Measurements from ENCODE around the gene STK32C. TPM values are rescaled to one million over a fixed set of nuclear protein-coding genes. Genes with fewer than 3 reads are reported as not detected.

STK32C gene
- total RNA-seq, 4 donors from 2014 or later, result 9.4 to 18.1 (median 16.2) TPM

DNA sequence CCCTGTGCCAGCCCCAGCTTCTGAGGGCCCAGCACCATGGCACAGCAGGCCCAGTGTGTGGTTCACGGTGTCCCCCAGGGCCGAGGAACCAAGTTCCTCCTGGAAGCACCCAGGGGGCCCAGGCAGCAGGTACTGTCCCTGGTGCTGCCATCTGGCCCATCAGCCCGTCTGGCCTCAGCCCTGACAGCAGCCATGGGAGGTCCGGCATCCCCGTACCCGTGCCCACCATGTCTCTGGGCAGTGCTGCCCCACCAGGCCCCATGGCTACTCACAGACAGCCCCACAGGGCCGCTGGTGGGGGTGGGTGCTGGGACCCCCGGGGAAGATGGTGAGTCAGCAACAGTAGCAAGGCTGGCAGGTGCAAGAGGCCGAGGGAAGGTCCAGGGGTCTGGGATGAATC is 32.8 kb downstream of the STK32C start:
- Histone ChIP-seq H3K4me3 (no peak overlapping the region), H3K27me3 (no peaks in the 10 kb centered on the region), H3K36me3 (no peaks in the 10 kb centered on the region), H3K9me3 (no peaks in the 10 kb centered on the region), H3K27ac (no peak overlapping the region), H3K4me1 (peaks cover 0 to 11% (median 3%) of the 10 kb centered on the region in 4 donors)
- DNase-seq (ENCODE audit: low spot score in 2 of 2), result no peak
- WGBS, 2 donors, result 85 to 90% methylated on average over 6 to 7 of the region's 9 CpGs
- TF ChIP-seq, protein P1, sequence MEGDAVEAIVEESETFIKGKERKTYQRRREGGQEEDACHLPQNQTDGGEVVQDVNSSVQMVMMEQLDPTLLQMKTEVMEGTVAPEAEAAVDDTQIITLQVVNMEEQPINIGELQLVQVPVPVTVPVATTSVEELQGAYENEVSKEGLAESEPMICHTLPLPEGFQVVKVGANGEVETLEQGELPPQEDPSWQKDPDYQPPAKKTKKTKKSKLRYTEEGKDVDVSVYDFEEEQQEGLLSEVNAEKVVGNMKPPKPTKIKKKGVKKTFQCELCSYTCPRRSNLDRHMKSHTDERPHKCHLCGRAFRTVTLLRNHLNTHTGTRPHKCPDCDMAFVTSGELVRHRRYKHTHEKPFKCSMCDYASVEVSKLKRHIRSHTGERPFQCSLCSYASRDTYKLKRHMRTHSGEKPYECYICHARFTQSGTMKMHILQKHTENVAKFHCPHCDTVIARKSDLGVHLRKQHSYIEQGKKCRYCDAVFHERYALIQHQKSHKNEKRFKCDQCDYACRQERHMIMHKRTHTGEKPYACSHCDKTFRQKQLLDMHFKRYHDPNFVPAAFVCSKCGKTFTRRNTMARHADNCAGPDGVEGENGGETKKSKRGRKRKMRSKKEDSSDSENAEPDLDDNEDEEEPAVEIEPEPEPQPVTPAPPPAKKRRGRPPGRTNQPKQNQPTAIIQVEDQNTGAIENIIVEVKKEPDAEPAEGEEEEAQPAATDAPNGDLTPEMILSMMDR (IDR thresholded peaks at IDR 0.05), result no peak
- TF ChIP-seq POLR2A (IDR thresholded peaks at IDR 0.05) (no peak), EP300 (IDR thresholded peaks at IDR 0.05) (no peak)

DNA sequence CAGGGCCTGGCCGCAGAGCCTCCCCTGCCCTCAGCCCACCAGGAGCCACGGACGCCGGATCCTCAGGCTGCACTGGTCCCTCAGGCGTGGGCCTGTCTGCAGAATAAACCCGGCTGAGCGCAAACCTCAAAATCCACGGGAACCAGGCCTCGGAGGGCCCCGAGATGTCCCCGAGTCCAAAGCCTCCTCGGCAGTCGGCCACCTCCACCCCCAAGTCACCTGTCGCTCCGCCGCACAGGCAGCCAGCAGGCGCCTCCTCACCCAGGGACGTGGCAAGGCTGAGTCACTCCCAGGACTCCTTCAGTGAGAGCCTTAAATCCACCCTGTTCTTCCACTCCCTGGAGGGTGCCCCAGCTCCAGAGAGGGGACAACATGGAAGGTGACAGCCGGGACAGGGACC is 33.2 kb downstream of the STK32C start:
- Histone ChIP-seq H3K27me3 (no peaks in the 10 kb centered on the region), H3K9me3 (no peaks in the 10 kb centered on the region), H3K36me3 (no peaks in the 10 kb centered on the region), H3K4me3 (no peak overlapping the region), H3K4me1 (peaks cover 0 to 11% (median 3%) of the 10 kb centered on the region in 4 donors), H3K27ac (no peak overlapping the region)
- no peak for DNase-seq (ENCODE audit: low spot score in 2 of 2)
- TF ChIP-seq, protein P1 (IDR thresholded peaks at IDR 0.05), result no peak
- 94 to 96% methylated on average over 13 to 19 of the region's 19 CpGs for WGBS, 2 donors

DNA sequence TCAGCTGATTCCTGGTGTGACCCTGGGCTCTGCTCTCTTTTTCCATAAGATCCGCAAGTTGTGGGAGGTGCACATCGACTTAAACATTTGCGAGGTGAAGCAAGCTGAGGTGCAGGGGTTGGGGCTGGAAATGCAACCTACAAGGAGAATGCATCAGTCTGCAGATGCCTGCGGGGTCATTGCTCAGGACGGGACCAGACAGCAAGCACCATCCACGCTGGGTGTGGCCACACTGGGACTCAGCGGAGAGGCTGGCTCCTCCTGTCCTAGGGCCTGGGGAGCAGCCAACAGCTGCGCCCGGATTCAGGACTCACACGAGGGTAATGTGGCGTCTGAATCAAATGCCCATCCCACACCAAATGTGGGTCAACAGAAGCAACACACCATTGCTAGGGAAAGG is 33.8 kb downstream of the STK32C start:
- 80 to 86% methylated on average over 11 of the region's 11 CpGs for WGBS, 2 donors
- Histone ChIP-seq H3K27me3 (no peaks in the 10 kb centered on the region), H3K9me3 (no peaks in the 10 kb centered on the region), H3K36me3 (no peaks in the 10 kb centered on the region), H3K4me1 (peaks cover 0 to 11% (median 3%) of the 10 kb centered on the region in 4 donors), H3K27ac (no peak overlapping the region), H3K4me3 (no peak overlapping the region)
- DNase-seq (ENCODE audit: low spot score in 2 of 2), result no peak
- TF ChIP-seq, protein P1 (IDR thresholded peaks at IDR 0.05), result no peak
- TF ChIP-seq EP300 (IDR thresholded peaks at IDR 0.05), result no peak
- TF ChIP-seq POLR2A (IDR thresholded peaks at IDR 0.05), result no peak

DNA sequence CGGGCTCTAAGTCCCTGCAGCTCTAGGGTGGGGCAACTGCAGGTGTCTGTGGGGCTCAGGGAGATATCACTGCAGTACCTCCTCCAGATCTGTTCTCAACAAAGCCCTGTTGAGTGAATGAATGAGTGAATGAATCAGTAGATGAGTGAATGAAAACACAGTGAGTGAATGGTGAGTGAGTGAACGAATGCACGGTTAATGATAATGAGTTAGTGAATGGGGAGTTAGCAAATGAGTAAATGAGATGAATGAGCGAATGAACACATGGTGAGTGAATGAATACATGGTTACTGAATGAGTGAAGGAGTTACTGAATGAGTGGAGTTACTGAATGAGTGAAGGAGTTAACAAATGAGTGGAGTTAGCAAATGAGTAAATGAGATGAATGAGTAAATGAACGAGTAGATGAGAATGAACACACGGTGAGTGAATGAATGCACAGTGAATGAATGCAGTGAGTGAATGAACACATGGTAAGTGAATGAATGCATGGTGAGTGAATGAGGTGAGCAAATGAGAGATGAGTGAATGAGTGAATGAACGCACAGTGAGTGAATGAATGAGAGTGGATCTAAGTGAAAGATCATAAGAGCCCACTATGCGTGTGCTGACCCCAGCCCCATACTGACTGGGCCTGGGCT is 34.3 kb downstream of the STK32C start:
- WGBS, 2 donors, result 91% methylated on average over 8 of the region's 8 CpGs
- Histone ChIP-seq H3K4me3 (no peak overlapping the region), H3K36me3 (no peaks in the 10 kb centered on the region), H3K4me1 (peaks cover 0 to 11% (median 3%) of the 10 kb centered on the region in 4 donors), H3K9me3 (no peaks in the 10 kb centered on the region), H3K27me3 (no peaks in the 10 kb centered on the region), H3K27ac (no peak overlapping the region)
- no peak for TF ChIP-seq EP300 (IDR thresholded peaks at IDR 0.05)
- TF ChIP-seq, protein P1 (IDR thresholded peaks at IDR 0.05), result no peak
- no peak for TF ChIP-seq POLR2A (IDR thresholded peaks at IDR 0.05)
- DNase-seq (ENCODE audit: low spot score in 2 of 2), result no peak

DNA sequence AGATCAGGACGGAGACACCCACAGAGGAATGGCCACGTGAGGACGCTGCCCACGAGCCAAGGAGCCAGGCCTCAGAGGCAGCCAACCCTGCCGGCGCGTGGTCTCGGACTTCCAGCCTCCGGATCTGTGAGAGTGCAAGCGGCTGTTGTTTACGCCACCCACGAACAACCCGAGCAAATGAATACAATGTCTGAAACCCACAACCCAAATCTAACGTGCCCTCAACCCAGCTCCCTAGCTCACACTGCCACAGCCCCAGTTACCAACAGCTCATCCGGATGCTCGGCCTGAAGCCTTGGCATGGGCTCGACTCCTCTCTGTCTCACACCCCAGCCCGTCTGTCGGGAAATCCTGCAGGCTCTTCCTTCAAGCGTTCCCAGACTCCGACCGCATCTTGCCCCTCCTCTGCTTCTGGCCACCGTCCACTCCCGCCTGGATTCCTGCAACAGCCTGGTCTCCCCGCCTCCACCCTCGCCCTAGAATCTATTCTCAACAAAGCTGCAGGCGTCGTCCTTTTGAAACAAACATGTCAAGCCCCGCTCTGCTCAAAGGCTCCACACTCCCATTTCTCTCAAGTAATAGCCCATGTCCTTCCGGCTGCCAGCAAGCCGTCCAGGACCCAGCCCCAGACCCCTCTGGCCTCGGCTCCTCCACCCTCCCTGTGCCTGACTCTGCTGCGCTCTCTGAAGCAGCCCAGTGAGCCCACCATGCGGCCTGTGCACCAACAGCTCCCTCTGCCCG is 35.3 kb downstream of the STK32C start:
- Histone ChIP-seq H3K4me3 (no peak overlapping the region), H3K27ac (peak overlapping the region in 2 of 4 donors; percentile 23 to 67)
- DNase-seq (ENCODE audit: low spot score in 2 of 2), result no peak

More for the DNA sequence above, 35.3 kb downstream of the STK32C start:
- Histone ChIP-seq H3K9me3 (no peaks in the 10 kb centered on the region), H3K36me3 (no peaks in the 10 kb centered on the region), H3K4me1 (peaks cover 0 to 11% (median 3%) of the 10 kb centered on the region in 4 donors), H3K27me3 (no peaks in the 10 kb centered on the region)
- 31 to 46% methylated on average over 27 to 35 of the region's 35 CpGs for WGBS, 2 donors
- TF ChIP-seq EP300 (IDR thresholded peaks at IDR 0.05) (no peak), POLR2A (IDR thresholded peaks at IDR 0.05) (no peak)
- TF ChIP-seq, protein P1 (IDR thresholded peaks at IDR 0.05), result no peak

Data from tibial nerve (tissue), 4 donors.